ENCODE data around the gene TBX10.

The TBX10 gene

DNA sequence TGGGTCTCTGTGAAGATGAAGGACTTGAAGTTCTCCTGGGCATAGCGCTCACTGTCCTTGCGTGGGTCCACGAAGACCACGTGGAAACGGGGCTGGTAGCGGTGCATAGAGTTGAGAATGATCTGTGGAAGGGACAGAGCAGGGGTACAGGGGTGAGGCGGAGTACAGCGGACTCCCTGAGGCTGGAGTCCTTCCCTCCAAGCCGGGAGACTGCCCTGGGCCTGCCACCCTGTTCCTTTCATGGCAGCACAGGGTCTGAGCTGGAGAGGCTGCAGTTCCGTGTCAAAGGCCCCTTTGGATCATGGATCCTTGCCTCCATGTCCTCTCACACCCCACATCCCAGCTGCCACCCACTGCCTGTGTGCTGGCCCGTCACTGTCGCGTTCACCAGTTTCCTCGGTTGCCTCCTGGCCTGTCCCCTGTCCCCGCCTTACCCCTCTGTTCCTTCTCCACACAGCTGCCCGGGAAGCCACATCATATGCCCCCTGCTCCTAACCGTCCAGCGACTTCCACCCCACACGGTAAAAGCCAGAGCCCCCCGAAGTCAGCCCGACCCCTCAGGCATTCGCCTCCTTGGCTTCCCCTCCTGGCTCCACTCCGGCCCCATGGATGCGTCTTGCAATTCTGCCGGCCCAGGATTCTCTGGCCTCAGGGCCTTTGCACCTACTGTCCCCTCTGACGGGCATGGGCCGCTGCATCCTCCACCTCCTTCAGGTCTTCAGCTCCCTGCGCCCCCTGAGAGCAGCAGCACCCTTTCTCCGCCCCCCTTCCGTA is 6.4 kb downstream of the TBX10 start:
- TF ChIP-seq POLR2AphosphoS5 (IDR thresholded peaks at IDR 0.05; ENCODE audit: low read depth, low read length) (no peak), SIN3A (IDR thresholded peaks at IDR 0.05; ENCODE audit: borderline replicate concordance, insufficient read depth, low read length) (no peak), FOXP2 (optimal IDR thresholded peaks at IDR 0.05; ENCODE audit: borderline replicate concordance, extremely low read depth, extremely low read length, insufficient read depth) (no peak), TAF1 (IDR thresholded peaks at IDR 0.05; ENCODE audit: borderline replicate concordance, insufficient read depth, low read length) (no peak)
- TF ChIP-seq, protein P1, sequence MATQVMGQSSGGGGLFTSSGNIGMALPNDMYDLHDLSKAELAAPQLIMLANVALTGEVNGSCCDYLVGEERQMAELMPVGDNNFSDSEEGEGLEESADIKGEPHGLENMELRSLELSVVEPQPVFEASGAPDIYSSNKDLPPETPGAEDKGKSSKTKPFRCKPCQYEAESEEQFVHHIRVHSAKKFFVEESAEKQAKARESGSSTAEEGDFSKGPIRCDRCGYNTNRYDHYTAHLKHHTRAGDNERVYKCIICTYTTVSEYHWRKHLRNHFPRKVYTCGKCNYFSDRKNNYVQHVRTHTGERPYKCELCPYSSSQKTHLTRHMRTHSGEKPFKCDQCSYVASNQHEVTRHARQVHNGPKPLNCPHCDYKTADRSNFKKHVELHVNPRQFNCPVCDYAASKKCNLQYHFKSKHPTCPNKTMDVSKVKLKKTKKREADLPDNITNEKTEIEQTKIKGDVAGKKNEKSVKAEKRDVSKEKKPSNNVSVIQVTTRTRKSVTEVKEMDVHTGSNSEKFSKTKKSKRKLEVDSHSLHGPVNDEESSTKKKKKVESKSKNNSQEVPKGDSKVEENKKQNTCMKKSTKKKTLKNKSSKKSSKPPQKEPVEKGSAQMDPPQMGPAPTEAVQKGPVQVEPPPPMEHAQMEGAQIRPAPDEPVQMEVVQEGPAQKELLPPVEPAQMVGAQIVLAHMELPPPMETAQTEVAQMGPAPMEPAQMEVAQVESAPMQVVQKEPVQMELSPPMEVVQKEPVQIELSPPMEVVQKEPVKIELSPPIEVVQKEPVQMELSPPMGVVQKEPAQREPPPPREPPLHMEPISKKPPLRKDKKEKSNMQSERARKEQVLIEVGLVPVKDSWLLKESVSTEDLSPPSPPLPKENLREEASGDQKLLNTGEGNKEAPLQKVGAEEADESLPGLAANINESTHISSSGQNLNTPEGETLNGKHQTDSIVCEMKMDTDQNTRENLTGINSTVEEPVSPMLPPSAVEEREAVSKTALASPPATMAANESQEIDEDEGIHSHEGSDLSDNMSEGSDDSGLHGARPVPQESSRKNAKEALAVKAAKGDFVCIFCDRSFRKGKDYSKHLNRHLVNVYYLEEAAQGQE (IDR thresholded peaks at IDR 0.05; ENCODE audit: insufficient read depth in 1 of 2, low read depth in 2 of 2, low read length in 2 of 2), result no peak

DNA sequence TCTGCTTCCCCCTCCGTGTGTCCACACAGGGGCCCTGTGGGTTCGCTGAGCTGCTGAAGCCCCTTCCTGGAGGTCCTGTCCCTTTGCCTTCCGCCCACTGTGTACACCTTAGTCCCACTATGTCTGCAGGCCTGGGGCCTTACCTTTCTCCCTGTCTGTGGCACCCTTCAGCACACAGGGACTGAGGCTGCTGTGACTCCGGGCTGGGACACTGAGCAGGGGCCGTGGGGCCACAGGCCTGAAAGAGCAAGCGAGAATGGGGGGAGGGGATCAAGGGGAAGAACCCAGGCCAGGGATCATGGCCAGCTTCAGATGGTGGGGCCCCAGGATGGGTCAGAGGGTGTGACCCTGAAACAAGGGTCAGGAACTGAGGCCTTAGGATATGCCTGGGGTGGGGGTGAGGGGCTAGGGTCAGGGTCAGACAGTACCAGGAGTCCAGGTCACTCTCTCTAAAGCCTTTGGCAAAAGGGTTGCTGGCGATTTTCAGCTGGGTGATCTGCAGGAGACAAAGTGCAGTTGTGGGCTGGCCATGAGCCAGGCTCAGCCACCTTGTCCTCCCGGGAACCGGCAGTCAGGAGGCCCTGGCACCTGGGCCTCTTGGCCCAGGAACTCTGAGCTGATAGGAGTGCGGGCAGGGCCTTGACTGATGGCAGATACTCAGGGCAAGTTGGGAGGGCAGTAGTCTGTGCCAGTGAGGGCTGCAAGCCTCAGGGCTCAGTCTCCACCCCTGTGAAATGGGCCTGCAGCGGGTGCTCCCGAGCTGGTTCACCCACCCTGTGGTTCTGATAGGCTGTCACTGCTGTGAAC is 7.2 kb downstream of the TBX10 start:
- TF ChIP-seq, protein P1 (IDR thresholded peaks at IDR 0.05; ENCODE audit: insufficient read depth in 1 of 2, low read depth in 2 of 2, low read length in 2 of 2), result no peak
- TF ChIP-seq POLR2AphosphoS5 (IDR thresholded peaks at IDR 0.05; ENCODE audit: low read depth, low read length) (no peak), TAF1 (IDR thresholded peaks at IDR 0.05; ENCODE audit: borderline replicate concordance, insufficient read depth, low read length) (no peak), FOXP2 (optimal IDR thresholded peaks at IDR 0.05; ENCODE audit: borderline replicate concordance, extremely low read depth, extremely low read length, insufficient read depth) (no peak), SIN3A (IDR thresholded peaks at IDR 0.05; ENCODE audit: borderline replicate concordance, insufficient read depth, low read length) (no peak)

DNA sequence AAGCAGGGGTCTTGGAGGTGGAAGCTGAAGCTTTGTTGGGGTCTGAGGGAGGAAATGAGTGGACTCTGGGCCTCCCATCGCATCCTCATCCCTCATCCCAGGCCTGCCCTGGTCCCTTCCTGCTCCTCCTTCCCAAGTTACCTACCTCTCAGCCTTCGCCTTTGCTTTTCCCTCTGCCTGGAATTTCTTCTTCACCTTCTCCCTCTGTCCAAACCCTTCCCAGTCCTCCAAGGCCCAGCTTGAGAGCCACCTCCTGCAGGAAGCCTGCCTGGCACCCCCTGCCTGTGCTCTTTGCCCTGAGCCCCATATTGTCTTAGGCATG is 7.7 kb downstream of the TBX10 start:
- no peak for TF ChIP-seq FOXP2 (optimal IDR thresholded peaks at IDR 0.05; ENCODE audit: borderline replicate concordance, extremely low read depth, extremely low read length, insufficient read depth)
- TF ChIP-seq, protein P1 (IDR thresholded peaks at IDR 0.05; ENCODE audit: insufficient read depth in 1 of 2, low read depth in 2 of 2, low read length in 2 of 2), result no peak
- TF ChIP-seq SIN3A (IDR thresholded peaks at IDR 0.05; ENCODE audit: borderline replicate concordance, insufficient read depth, low read length), result no peak
- no peak for TF ChIP-seq POLR2AphosphoS5 (IDR thresholded peaks at IDR 0.05; ENCODE audit: low read depth, low read length)
- no peak for TF ChIP-seq TAF1 (IDR thresholded peaks at IDR 0.05; ENCODE audit: borderline replicate concordance, insufficient read depth, low read length)

DNA sequence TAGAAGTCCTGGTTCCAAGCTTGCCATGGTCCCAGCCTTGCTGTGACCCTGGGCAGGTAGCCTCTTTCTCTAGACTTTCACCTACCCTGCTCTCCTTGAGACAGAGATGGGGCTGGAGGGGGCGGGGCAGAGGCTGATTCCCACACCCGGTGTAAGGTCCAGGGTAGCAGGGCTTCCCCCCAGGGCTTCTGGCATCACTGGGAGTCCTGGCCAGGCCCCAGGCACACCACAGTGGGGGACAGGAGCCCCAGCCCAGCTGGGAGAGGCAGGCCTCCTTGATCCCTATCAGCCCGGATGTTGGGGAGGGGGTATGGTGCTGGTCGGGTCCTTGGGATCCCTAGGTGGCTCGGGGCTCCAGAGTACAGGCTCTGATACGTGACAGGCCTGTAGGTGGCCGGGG is 8.2 kb downstream of the TBX10 start:
- TF ChIP-seq, protein P1 (IDR thresholded peaks at IDR 0.05; ENCODE audit: insufficient read depth in 1 of 2, low read depth in 2 of 2, low read length in 2 of 2), result no peak
- TF ChIP-seq FOXP2 (optimal IDR thresholded peaks at IDR 0.05; ENCODE audit: borderline replicate concordance, extremely low read depth, extremely low read length, insufficient read depth), result no peak
- TF ChIP-seq POLR2AphosphoS5 (IDR thresholded peaks at IDR 0.05; ENCODE audit: low read depth, low read length), result no peak
- TF ChIP-seq SIN3A (IDR thresholded peaks at IDR 0.05; ENCODE audit: borderline replicate concordance, insufficient read depth, low read length), result no peak

All from PFSK-1 (cell line).